A673 (cell line): ENCODE results near the gene TDRKH. TPM values are rescaled to one million over a fixed set of nuclear protein-coding genes. Genes with fewer than 3 reads are reported as not detected.

Source experiments
- BruUV-seq: library from RNA; stranded (reverse); fragments of 400-500 nt; replicated peaks from 2 replicates; lab custom pipeline; 2021; lab: Mats Ljungman, UMichigan
- CTCF ChIA-PET: fragments of 300-600 bp; sonication (Branson Sonifier 250); formaldehyde crosslinking; loops from one replicate; lab custom pipeline; 2022; ENCODE audit warnings: antibody characterized with exemption; lab: Charles Lee
- POLR2A ChIA-PET: fragments of 300-600 bp; sonication (Branson Sonifier 250); formaldehyde crosslinking; loops from one replicate; lab custom pipeline; 2022; ENCODE audit warnings: antibody characterized with exemption; ENCODE audit not compliant: low non-redundant PET; lab: Charles Lee
- DNase-seq: peaks from one replicate; pipeline ENCODE4 v3.0.0-alpha.2; 2015; ENCODE audit warnings: low spot score
- H3K27ac ChIP-seq: fragments of 200-600 bp; sonication (generic); 2 replicates; pipeline ENCODE4 v1.5.1; 2016; ENCODE audit warnings: mixed run types, low read depth, mild to moderate bottlenecking, mixed read lengths, antibody characterized with exemption, low read length; ENCODE audit not compliant: poor library complexity, severe bottlenecking
- H3K27me3 ChIP-seq: fragments of 200-600 bp; sonication (generic); replicated peaks from 2 replicates; pipeline ENCODE4 v1.6.1; 2017; ENCODE audit warnings: mixed run types, low read depth, mild to moderate bottlenecking, mixed read lengths, antibody characterized with exemption, low read length; ENCODE audit not compliant: insufficient read depth, poor library complexity
- H3K36me3 ChIP-seq: fragments of 200-600 bp; sonication (generic); 2 replicates; pipeline ENCODE4 v1.6.1; 2016; ENCODE audit warnings: mixed run types, mild to moderate bottlenecking, mixed read lengths, antibody characterized with exemption, low read length; ENCODE audit not compliant: insufficient read depth, poor library complexity, severe bottlenecking
- H3K4me1 ChIP-seq: fragments of 200-600 bp; sonication (generic); 2 replicates; pipeline ENCODE4 v1.6.1; 2017; ENCODE audit warnings: mixed run types, mild to moderate bottlenecking, mixed read lengths, antibody characterized with exemption, low read length; ENCODE audit not compliant: insufficient read depth, poor library complexity, severe bottlenecking
- H3K4me3 ChIP-seq: fragments of 200-600 bp; sonication (generic); 2 replicates; pipeline ENCODE4 v1.5.1; 2016; ENCODE audit warnings: low read depth, mixed run types, mild to moderate bottlenecking, mixed read lengths, low read length; ENCODE audit not compliant: poor library complexity, severe bottlenecking
- H3K9me3 ChIP-seq: fragments of 200-600 bp; sonication (generic); 2 replicates; pipeline ENCODE4 v1.6.1; 2016; ENCODE audit warnings: mixed run types, low read depth, mild to moderate bottlenecking, mixed read lengths, antibody characterized with exemption, low read length; ENCODE audit not compliant: poor library complexity, severe bottlenecking
- EZH2 ChIP-seq: fragments of 200-600 bp; sonication (generic); IDR thresholded peaks from 2 replicates; pipeline ENCODE4 v1.6.1; 2017; ENCODE audit warnings: borderline replicate concordance, low read depth, mild to moderate bottlenecking, mixed read lengths, antibody characterized with exemption, low read length; ENCODE audit not compliant: poor library complexity, severe bottlenecking
- intact Hi-C: fragments of 100-400 bp; cut with micrococcal nuclease; formaldehyde crosslinking; loops from one replicate; pipeline ENCODE4 v1.10.0; 2022; ENCODE audit not compliant: unreplicated experiment
- total RNA-seq: library from RNA; stranded (reverse); gene quantifications from 2 replicates; pipeline ENCODE4 v1.2.3, GENCODE V29; 2021
- TF ChIP-seq, protein P1 (sequence below): fragments of 300-800, 200-600 bp; sonication (generic); conservative IDR thresholded peaks from 2 replicates; pipeline ENCODE4 v1.5.1; 2017; ENCODE audit warnings: low read depth, mild to moderate bottlenecking, antibody characterized with exemption, low read length, moderate library complexity, mixed read lengths

TDRKH gene
- total RNA-seq, 1 experiment from 2014 or later = 2.1 TPM

DNA sequence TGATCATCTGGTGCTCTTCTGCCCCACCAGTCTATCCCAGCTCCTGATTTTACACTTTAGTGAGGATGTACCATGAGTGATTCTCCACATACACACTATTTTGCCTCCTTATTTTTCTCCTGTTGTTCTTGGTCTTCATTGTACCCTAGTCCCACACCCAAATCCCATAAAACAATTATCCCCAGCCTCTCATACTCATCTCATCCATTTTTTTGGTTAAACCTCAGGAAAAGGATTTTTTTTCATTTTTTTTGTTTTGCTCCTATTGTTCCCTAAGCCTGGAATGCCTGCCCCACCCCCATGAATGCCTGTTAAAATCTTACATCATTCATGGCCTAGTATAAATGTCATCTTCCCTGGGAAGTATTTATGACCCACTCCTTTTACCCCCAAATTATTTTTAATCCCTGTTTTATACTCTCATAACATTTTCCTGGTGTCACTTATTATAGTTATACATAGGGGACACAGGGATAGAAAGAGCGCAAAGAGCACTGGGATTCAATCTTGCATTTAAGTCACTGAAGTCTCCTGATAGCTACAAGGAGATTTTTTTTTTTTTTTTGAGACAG is 19.8 kb upstream of the TDRKH start:
- ChIA-PET POLR2A (no interaction called here), CTCF (no interaction called here)
- H3K9me3 ChIP-seq = no peaks in the 10 kb centered on the region
- H3K4me3 ChIP-seq = no peak overlapping the region
- BruUV-seq = no TSS peak
- H3K36me3 ChIP-seq = no peaks in the 10 kb centered on the region
- intact Hi-C loops = no loop called here
- H3K27me3 ChIP-seq = peaks cover 19% of the 10 kb centered on the region
- DNase-seq = no peak
- H3K27ac ChIP-seq = no peak overlapping the region
- no peaks in the 10 kb centered on the region for H3K4me1 ChIP-seq
- TF ChIP-seq, protein P1, sequence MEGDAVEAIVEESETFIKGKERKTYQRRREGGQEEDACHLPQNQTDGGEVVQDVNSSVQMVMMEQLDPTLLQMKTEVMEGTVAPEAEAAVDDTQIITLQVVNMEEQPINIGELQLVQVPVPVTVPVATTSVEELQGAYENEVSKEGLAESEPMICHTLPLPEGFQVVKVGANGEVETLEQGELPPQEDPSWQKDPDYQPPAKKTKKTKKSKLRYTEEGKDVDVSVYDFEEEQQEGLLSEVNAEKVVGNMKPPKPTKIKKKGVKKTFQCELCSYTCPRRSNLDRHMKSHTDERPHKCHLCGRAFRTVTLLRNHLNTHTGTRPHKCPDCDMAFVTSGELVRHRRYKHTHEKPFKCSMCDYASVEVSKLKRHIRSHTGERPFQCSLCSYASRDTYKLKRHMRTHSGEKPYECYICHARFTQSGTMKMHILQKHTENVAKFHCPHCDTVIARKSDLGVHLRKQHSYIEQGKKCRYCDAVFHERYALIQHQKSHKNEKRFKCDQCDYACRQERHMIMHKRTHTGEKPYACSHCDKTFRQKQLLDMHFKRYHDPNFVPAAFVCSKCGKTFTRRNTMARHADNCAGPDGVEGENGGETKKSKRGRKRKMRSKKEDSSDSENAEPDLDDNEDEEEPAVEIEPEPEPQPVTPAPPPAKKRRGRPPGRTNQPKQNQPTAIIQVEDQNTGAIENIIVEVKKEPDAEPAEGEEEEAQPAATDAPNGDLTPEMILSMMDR = no peak
- TF ChIP-seq EZH2 = no peak

DNA sequence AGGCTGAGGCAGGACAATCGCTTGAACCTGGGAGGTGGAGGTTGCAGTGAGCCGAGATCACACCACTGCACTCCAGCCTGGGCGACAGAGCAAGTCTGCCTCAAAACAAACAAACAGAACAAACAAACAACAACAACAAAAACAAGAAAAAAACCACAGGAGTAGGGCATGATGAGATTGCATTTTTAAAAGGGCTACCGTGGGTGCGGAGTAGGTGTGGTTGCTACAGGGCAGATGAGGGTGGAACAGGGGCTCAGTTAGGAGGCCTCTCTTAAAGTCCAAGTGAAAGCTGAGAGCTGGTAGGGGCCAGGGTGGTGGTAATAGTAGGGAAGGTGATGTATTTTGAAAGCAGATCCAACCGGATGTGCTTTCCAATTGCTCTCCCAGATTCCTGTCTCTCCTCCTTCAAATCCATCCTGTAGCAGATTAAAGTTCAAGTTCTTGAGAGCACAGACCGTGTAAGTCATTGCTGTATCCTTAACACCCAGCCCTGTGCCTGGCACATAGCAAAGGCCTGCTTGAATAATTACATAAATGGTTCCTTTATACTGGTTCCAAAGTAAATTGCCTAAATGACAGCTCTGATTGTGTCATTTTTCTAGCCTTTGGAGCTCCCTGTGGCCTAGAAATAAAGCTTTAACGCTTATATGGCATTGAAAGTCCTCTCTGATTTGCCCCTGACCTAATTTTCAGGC is 19.1 kb upstream of the TDRKH start:
- no peak for TF ChIP-seq EZH2
- TF ChIP-seq, protein P1 = no peak
- ChIA-PET CTCF (no interaction called here), POLR2A (no interaction called here)
- H3K27me3 ChIP-seq = peaks cover 26% of the 10 kb centered on the region
- no peak overlapping the region for H3K4me3 ChIP-seq
- intact Hi-C loops = no loop called here
- no peaks in the 10 kb centered on the region for H3K4me1 ChIP-seq
- DNase-seq = no peak
- H3K9me3 ChIP-seq = no peaks in the 10 kb centered on the region
- H3K36me3 ChIP-seq = no peaks in the 10 kb centered on the region
- no peak overlapping the region for H3K27ac ChIP-seq
- no TSS peak for BruUV-seq

DNA sequence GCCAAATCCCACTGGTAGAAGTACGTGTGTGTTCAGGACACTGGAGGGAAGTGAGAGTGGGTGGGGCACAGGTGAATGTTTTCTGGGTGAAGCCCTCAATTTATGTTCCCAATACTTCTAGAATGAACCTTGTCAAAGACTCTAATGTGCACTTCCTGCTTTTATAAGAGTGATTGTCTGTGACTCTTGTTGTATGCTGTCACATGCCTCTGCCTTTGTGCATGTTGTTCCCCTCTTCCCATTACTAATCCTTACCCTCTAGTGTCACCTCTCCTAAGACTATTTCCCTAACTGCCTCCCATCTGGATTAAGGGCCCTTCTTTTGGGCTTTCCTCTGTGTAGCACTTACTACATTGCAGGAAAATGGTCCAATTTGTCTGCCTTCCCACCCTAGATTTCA is 17.5 kb upstream of the TDRKH start:
- ChIA-PET POLR2A (no interaction called here), CTCF (no interaction called here)
- H3K27ac ChIP-seq = no peak overlapping the region
- no peak overlapping the region for H3K4me3 ChIP-seq
- H3K9me3 ChIP-seq = no peaks in the 10 kb centered on the region
- no TSS peak for BruUV-seq
- intact Hi-C loops = no loop called here
- peaks cover 42% of the 10 kb centered on the region for H3K27me3 ChIP-seq
- no peaks in the 10 kb centered on the region for H3K4me1 ChIP-seq
- no peaks in the 10 kb centered on the region for H3K36me3 ChIP-seq
- no peak for TF ChIP-seq EZH2
- TF ChIP-seq, protein P1 = no peak
- no peak for DNase-seq
